HEK293T (cell line): ENCODE data around the gene ZBTB4.

Experiments used
- CTCF ChIA-PET: fragments of 350-600 bp; formaldehyde crosslinking; extraction: SDS; loops from one replicate; lab custom pipeline; 2021; ENCODE audit warnings: antibody characterized with exemption, inconsistent platforms; lab: Yijun Ruan, JAX
- POLR2A ChIA-PET: fragments of 350-600 bp; formaldehyde crosslinking; extraction: SDS; loops from one replicate; lab custom pipeline; 2020; ENCODE audit warnings: antibody characterized with exemption, inconsistent platforms; lab: Yijun Ruan, JAX
- DNase-seq: peaks from one replicate; pipeline ENCODE4 v3.0.0; 2012; ENCODE audit warnings: mixed read lengths; ENCODE audit errors: extremely low spot score
- ARNT ChIP-seq: fragments of 450-650 bp; IDR thresholded peaks from 2 replicates; pipeline ENCODE4 v1.6.1; 2017; ENCODE audit warnings: mild to moderate bottlenecking
- BHLHE40 ChIP-seq: fragments of 450-650 bp; IDR thresholded peaks from 2 replicates; pipeline ENCODE4 v1.6.1; 2016; ENCODE audit warnings: mild to moderate bottlenecking, moderate library complexity, borderline replicate concordance
- CTBP1 ChIP-seq: fragments of 450-650 bp; IDR thresholded peaks from 2 replicates; pipeline ENCODE4 v1.6.1; 2016; ENCODE audit warnings: borderline replicate concordance
- ELF4 ChIP-seq: fragments of 450-650 bp; IDR thresholded peaks from 2 replicates; pipeline ENCODE4 v1.6.1; 2017; ENCODE audit warnings: antibody characterized with exemption
- FOXA1 ChIP-seq: fragments of 450-650 bp; IDR thresholded peaks from 2 replicates; pipeline ENCODE4 v1.6.1; 2016; ENCODE audit warnings: mild to moderate bottlenecking
- FOXK2 ChIP-seq: fragments of 450-650 bp; IDR thresholded peaks from 2 replicates; pipeline ENCODE4 v1.6.1; 2016; ENCODE audit warnings: mild to moderate bottlenecking
- FOXM1 ChIP-seq: fragments of 450-650 bp; IDR thresholded peaks from 2 replicates; pipeline ENCODE4 v1.6.1; 2017; ENCODE audit warnings: mild to moderate bottlenecking, borderline replicate concordance
- HDGF ChIP-seq: fragments of 450-650 bp; IDR thresholded peaks from 2 replicates; pipeline ENCODE4 v1.6.1; 2017; ENCODE audit warnings: antibody characterized with exemption, borderline replicate concordance
- L3MBTL2 ChIP-seq: fragments of 450-650 bp; conservative IDR thresholded peaks from 2 replicates; pipeline ENCODE4 v1.6.1; 2016; ENCODE audit warnings: mild to moderate bottlenecking
- LEF1 ChIP-seq: fragments of 450-650 bp; IDR thresholded peaks from 2 replicates; pipeline ENCODE4 v1.6.1; 2017; ENCODE audit warnings: mild to moderate bottlenecking, borderline replicate concordance
- NFRKB ChIP-seq: fragments of 450-650 bp; IDR thresholded peaks from 2 replicates; pipeline ENCODE4 v1.6.1; 2016; ENCODE audit warnings: mild to moderate bottlenecking, moderate library complexity
- SP1 ChIP-seq: fragments of 450-650 bp; IDR thresholded peaks from 2 replicates; pipeline ENCODE4 v1.6.1; 2017
- SUZ12 ChIP-seq: fragments of 450-650 bp; IDR thresholded peaks from 2 replicates; pipeline ENCODE4 v1.6.1; 2016; ENCODE audit warnings: mild to moderate bottlenecking
- TARDBP ChIP-seq: fragments of 450-650 bp; IDR thresholded peaks from 2 replicates; pipeline ENCODE4 v1.6.1; 2016
- ZNF384 ChIP-seq: fragments of 450-650 bp; IDR thresholded peaks from 2 replicates; pipeline ENCODE4 v1.6.1; 2016
- TF ChIP-seq, protein P1 (sequence below): fragments of 450-650 bp; IDR thresholded peaks from 2 replicates; pipeline ENCODE4 v1.6.1; 2016

The ZBTB4 gene

DNA sequence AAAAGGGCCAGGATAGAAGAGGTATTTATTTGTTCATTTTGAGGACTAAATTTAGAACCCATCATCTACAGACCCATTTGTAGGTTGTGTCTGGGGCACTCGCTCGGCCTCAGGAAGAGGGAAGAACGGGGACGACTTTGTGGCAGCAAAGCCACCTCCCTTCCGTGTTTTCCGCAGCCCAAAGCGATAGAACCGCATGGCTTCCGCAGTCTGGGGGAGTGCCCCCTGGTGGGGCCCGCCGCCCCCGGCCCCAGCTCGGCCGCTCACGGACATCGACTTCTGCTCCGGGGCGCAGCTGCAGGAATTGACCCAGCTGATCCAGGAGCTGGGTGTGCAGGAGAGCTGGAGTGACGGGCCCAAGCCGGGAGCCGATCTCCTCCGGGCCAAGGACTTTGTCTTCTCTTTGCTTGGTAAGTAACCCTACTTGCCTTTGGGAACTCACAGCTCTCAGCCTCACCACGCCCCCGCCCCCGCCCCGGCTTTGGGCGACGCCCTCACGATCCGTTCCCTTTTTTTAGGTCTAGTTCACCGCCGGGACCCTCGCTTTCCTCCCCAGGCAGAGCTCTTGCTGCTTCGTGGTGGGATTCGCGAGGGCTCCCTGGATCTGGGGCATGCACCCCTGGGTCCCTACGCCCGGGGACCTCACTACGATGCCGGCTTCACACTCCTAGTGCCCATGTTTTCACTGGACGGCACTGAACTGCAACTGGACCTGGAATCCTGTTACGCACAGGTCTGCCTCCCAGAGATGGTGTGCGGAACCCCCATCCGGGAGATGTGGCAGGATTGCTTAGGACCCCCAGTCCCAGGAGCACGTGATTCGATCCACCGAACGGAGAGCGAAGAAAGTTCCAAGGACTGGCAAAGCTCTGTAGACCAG lies 43.5 kb downstream of the ZBTB4 start:
- peak; percentile 29 for DNase-seq
- CTCF ChIA-PET = interaction anchor here (0.6 to 2.7 kb wide), 4 partner anchors 8 to 1278 kb away, joined by 3 to 11 read pairs (median 4); partner anchors contain the start of gene CHRNB1
- TF ChIP-seq NFRKB = no peak
- TF ChIP-seq, protein P1, sequence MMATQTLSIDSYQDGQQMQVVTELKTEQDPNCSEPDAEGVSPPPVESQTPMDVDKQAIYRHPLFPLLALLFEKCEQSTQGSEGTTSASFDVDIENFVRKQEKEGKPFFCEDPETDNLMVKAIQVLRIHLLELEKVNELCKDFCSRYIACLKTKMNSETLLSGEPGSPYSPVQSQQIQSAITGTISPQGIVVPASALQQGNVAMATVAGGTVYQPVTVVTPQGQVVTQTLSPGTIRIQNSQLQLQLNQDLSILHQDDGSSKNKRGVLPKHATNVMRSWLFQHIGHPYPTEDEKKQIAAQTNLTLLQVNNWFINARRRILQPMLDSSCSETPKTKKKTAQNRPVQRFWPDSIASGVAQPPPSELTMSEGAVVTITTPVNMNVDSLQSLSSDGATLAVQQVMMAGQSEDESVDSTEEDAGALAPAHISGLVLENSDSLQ = peak; percentile 15; the same call in 1 of the 2 replicates
- POLR2A ChIA-PET = interaction anchor here (0.7 to 7.5 kb wide), 14 partner anchors 9 to 125 kb away, joined by 3 to 55 read pairs (median 4); partner anchors contain the start of genes CHRNB1, NEURL4, NLGN2 and POLR2A

DNA sequence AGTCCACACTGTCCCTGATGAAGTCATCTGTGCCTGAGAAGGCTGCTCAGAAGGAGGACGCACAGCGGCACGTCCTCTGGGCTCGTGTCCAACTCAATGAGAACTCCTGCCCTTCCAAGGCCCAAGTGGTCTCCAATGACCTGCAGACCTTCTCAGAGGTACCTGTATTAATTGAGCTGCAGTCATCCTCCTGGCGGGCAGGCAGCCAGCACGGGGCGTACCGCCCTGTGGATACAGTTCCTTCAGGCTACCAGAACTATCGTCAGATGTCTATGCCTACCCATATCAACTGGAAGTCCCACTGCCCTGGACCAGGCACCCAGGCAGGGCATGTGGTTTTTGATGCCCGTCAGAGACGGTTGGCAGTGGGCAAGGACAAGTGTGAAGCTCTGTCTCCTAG lies 47.1 kb downstream of the ZBTB4 start:
- POLR2A ChIA-PET = no interaction called here
- no peak for DNase-seq
- TF ChIP-seq TARDBP (no peak), FOXK2 (no peak), ZNF384 (no peak)
- TF ChIP-seq, protein P1 = no peak
- CTCF ChIA-PET = no interaction called here

- no peak for DNase-seq
- POLR2A ChIA-PET = no interaction called here
- CTCF ChIA-PET = no interaction called here
- no peak for TF ChIP-seq FOXK2
- no peak for TF ChIP-seq HDGF
Measured at GRCh38 chr17:7431231-7431630, 48.2 kb downstream of the ZBTB4 start.

- ChIA-PET CTCF (no interaction called here), POLR2A (interaction anchor here (1.5 kb wide), 1 partner anchor 11 kb away, joined by 4 read pairs; no protein-coding TSS in a partner anchor)
- DNase-seq = no peak
- no peak for TF ChIP-seq SP1
- no peak for TF ChIP-seq HDGF
- TF ChIP-seq CTBP1 = no peak
- no peak for TF ChIP-seq SUZ12
- TF ChIP-seq, protein P1 = no peak
- TF ChIP-seq FOXM1 = no peak
- no peak for TF ChIP-seq BHLHE40
- TF ChIP-seq NFRKB = no peak
- no peak for TF ChIP-seq FOXA1
Measured at GRCh38 chr17:7429722-7430121, 49.7 kb downstream of the ZBTB4 start.

DNA sequence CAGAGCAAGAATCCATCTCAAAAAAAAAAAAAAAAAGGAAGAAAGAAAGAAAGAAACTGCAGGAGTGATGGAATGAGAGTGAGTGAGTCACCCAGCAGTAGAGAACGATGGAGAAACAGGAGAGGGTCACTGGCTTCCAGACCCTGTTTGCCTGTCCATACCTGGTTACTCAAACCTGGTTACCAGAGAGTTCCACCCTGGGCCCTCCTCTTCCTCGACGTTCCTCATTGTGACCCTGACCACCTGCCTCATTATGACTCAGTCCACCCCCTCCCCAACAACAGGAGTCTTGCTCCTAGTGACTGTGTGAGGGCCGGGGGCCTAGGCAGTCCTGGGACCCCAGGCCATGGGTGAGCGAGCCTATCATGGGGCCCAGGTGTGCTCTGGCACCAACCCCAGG lies 50.9 kb downstream of the ZBTB4 start, which contains the start of gene SPEM3:
Gene SPEM3, plus strand, starts transcription at position 301 of the 400 bp plus-strand sequence. Its CDS starts 46 bp downstream, at position 347.
- POLR2A ChIA-PET = no interaction called here
- DNase-seq = no peak
- TF ChIP-seq HDGF (no peak), FOXK2 (no peak), ZNF384 (no peak), CTBP1 (no peak), SUZ12 (no peak), TARDBP (no peak), L3MBTL2 (no peak), FOXM1 (no peak), ELF4 (no peak), NFRKB (no peak), SP1 (no peak), BHLHE40 (no peak), LEF1 (no peak), FOXA1 (no peak), ARNT (no peak)
- TF ChIP-seq, protein P1 = no peak
- CTCF ChIA-PET = no interaction called here

DNA sequence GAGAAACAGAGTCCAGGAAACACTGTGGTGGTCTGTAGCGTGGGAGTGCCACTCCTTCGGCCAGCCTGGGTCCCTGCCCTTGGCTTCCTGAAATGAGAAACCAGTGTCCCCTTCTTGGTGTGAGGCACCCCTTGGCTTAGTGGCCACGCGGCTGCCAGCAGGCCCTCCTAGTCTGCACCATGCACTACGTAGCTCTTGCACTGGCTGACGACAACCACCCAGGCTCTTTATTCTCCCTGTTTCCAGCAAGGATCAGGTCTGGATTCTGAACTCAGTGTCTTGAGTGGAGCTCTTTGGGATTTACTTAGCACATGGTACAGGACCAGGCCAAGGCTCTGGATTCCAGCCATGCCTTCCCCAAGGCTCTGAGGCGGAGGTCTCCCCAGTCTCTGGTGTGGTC lies 51.9 kb downstream of the ZBTB4 start:
- POLR2A ChIA-PET = no interaction called here
- TF ChIP-seq CTBP1 = no peak
- TF ChIP-seq SUZ12 = no peak
- TF ChIP-seq HDGF = no peak
- TF ChIP-seq ARNT = no peak
- TF ChIP-seq, protein P1 = no peak
- TF ChIP-seq NFRKB = no peak
- TF ChIP-seq FOXM1 = no peak
- no peak for TF ChIP-seq L3MBTL2
- TF ChIP-seq ZNF384 = no peak
- no peak for TF ChIP-seq FOXK2
- CTCF ChIA-PET = no interaction called here
- no peak for DNase-seq
